SH-SY5Y (cell line): ENCODE results near the gene PPP1R1B.

Experiments
- GATA2 ChIP-seq: IDR thresholded peaks from 2 replicates; pipeline ENCODE4 v1.6.1; 2011; ENCODE audit warnings: mild to moderate bottlenecking, low read depth, low read length
- GATA3 ChIP-seq: IDR thresholded peaks from 2 replicates; pipeline ENCODE4 v1.6.1; 2011; ENCODE audit warnings: low read depth, mild to moderate bottlenecking, low read length, moderate library complexity

DNA sequence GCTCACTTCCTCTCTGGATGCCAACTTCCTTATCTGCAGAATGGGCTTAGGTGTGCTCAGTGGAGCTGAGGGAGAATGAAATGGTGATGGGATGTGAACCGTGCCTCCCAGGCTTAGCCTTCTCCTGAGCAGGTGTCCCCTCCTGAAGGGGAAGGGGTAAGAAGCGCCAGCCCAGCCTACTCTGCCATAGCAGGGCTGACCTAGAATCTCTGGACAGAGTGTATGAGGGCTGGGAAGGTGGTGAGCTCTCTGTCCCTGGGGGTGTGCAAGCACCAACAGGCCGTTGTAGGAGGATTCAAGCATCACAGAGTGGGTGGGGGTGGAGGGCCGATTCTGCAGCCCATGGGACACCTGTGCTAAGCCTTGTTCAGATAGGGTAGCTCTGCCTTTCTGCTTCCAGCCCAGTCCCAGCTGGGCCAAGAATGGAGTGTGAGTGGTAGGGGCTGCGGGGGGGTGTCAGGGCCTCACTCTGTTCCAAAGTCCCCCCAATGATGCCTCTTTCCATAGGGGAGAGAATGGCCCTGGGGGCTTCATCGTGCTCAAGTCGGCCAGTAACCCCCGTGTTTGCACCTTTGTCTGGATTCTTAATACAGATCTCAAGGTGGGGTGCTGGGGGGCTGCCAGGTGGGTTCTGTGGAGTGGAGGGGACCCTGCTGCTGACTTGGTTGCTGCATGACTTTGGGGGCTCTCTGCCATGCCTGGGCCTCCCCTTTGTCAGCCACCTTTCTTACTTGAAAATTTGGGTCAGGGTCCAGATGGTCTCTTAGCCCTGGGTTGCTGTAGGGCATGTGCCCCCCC is 35.2 kb downstream of the PPP1R1B start:
- TF ChIP-seq GATA3: no peak
- no peak for TF ChIP-seq GATA2
